GM12878 (cell line): ENCODE data around the gene TCTN1. TPM values are rescaled to one million over a fixed set of nuclear protein-coding genes. Genes with fewer than 3 reads are reported as not detected.
A peak's percentile ranks its signal among the peaks of the same experiment; 100 is the strongest.

ENCODE experiments used
- BCL11A ChIP-seq: IDR thresholded peaks from 2 replicates; pipeline ENCODE4 v1.6.1; 2011; ENCODE audit warnings: low read depth, low read length
- EZH2 ChIP-seq: IDR thresholded peaks from 2 replicates; pipeline ENCODE4 v1.6.1; 2012; ENCODE audit warnings: low read depth, mild to moderate bottlenecking, control low read depth, inconsistent platforms, low read length, borderline replicate concordance; ENCODE audit not compliant: control insufficient read depth
- HCFC1 ChIP-seq: fragments of 150-350 bp; IDR thresholded peaks from 2 replicates; pipeline ENCODE4 v1.6.1; 2014; ENCODE audit warnings: low read length
- IRF5 ChIP-seq: fragments of 450-650 bp; IDR thresholded peaks from 2 replicates; pipeline ENCODE4 v1.6.1; 2017; ENCODE audit warnings: borderline replicate concordance
- MTA2 ChIP-seq: fragments of 450-650 bp; IDR thresholded peaks from 2 replicates; pipeline ENCODE4 v1.6.1; 2016; ENCODE audit warnings: low read depth, mild to moderate bottlenecking, moderate library complexity
- MYB ChIP-seq: fragments of 150-350 bp; IDR thresholded peaks from 2 replicates; pipeline ENCODE4 v1.6.1; 2014; ENCODE audit warnings: mild to moderate bottlenecking, low read depth, low read length, borderline replicate concordance
- NR2C2 ChIP-seq: IDR thresholded peaks from 2 replicates; pipeline ENCODE4 v1.6.1; 2011; ENCODE audit warnings: borderline replicate concordance, low read depth; ENCODE audit not compliant: control insufficient read depth, insufficient read length
- RAD51 ChIP-seq: fragments of 450-650 bp; IDR thresholded peaks from 2 replicates; pipeline ENCODE4 v1.6.1; 2016; ENCODE audit warnings: moderate library complexity, mild to moderate bottlenecking, inconsistent platforms
- RBBP5 ChIP-seq: fragments of 200-600 bp; sonication (generic); conservative IDR thresholded peaks from 2 replicates; pipeline ENCODE4 v1.6.1; 2016
- RUNX3 ChIP-seq: IDR thresholded peaks from 2 replicates; pipeline ENCODE4 v1.6.1; 2012; ENCODE audit warnings: low read length, inconsistent platforms
- YY1 ChIP-seq: IDR thresholded peaks from 2 replicates; pipeline ENCODE4 v1.6.1; 2011; ENCODE audit warnings: low read depth, mild to moderate bottlenecking, low read length
- polyA plus RNA-seq, 11 experiments: library from polyadenylated mRNA; depleted of rRNA in 4 of 11; unstranded in 6 of 11; stranded (reverse) in 5 of 11; fragments of >200 nt; fragmentation: Nextera tagmentation in 4 of 11; fragmentation: Illumina TruSeq in 1 of 11; extraction: Ambion mirVana in 4 of 11; extraction: Trizol in 1 of 11; gene quantifications; 1 replicate in 1 of 11; 2 replicates in 10 of 11; pipeline versions ENCODE4 v1.2.1 to v1.2.3, GENCODE V29; 2011 to 2016; ENCODE audit warnings: inconsistent platforms in 2 of 11, missing spikeins in 2 of 11, low read depth in 1 of 11
- small RNA-seq: library from RNA; depleted of rRNA; stranded (forward); fragments of <200 nt; gene quantifications from one replicate; pipeline ENCODE3, GENCODE V24; 2014
- total RNA-seq, 4 experiments: library from RNA; depleted of rRNA in 3 of 4; stranded (reverse); fragments of >200 nt in 3 of 4; fragmentation: Illumina TruSeq in 1 of 4; extraction: Trizol in 1 of 4; gene quantifications; 2 replicates each; pipeline versions ENCODE4 v1.2.1 to v1.2.3, GENCODE V29; 2013 to 2021
- TF ChIP-seq, protein P1 (sequence below): fragments of 450-650 bp; formaldehyde crosslinking; IDR thresholded peaks from 2 replicates; pipeline ENCODE4 v1.4.0; 2022; ENCODE audit warnings: mild to moderate bottlenecking, moderate library complexity
- TF ChIP-seq, protein P2 (sequence below): fragments of 450-650 bp; IDR thresholded peaks from 2 replicates; pipeline ENCODE4 v1.6.1; 2017; ENCODE audit warnings: low read depth, mild to moderate bottlenecking, moderate library complexity

The TCTN1 gene
- total and polyA plus RNA-seq, 10 of the 15 experiments (the other 5 are each of a cell fraction or from before 2014, with no cell fraction given): 8.8 to 23.5 (median 15.3) TPM

DNA sequence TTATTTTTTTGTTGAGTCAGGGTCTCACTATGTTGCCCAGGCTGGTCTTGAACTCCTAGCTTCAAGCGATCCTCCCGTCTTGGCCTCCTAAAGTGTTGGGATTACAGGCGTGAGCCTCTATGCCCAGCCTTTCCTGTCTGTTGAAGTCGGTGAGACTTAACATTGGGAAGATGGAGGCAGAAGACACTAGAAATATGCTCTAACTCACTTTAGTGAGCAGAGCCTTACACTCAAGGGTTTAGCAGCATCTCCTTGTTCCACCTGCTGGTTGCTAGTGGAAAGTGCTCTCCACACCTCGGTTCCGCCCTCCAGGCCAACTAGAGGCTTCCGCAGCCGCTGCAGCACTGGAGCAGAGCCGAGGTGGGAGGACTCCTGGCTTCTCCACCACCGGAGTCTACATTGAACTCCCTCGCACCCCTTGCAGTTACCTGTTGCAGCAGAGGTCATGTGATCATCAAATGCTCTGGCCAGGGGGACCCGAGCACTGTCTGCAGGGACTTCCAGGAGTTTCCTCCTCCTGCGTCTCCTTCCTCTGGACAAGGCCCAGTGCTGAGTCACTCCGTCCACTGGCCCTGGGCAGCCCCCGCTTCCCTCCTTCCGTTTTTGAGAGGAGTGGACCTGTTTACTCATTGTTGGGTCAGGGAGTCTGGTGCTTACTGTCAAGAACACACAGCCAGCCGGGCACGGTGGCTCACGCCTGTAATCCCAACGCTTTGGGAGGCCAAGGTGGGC is 84.4 kb downstream of the TCTN1 start (continued):
- TF ChIP-seq, protein P1, sequence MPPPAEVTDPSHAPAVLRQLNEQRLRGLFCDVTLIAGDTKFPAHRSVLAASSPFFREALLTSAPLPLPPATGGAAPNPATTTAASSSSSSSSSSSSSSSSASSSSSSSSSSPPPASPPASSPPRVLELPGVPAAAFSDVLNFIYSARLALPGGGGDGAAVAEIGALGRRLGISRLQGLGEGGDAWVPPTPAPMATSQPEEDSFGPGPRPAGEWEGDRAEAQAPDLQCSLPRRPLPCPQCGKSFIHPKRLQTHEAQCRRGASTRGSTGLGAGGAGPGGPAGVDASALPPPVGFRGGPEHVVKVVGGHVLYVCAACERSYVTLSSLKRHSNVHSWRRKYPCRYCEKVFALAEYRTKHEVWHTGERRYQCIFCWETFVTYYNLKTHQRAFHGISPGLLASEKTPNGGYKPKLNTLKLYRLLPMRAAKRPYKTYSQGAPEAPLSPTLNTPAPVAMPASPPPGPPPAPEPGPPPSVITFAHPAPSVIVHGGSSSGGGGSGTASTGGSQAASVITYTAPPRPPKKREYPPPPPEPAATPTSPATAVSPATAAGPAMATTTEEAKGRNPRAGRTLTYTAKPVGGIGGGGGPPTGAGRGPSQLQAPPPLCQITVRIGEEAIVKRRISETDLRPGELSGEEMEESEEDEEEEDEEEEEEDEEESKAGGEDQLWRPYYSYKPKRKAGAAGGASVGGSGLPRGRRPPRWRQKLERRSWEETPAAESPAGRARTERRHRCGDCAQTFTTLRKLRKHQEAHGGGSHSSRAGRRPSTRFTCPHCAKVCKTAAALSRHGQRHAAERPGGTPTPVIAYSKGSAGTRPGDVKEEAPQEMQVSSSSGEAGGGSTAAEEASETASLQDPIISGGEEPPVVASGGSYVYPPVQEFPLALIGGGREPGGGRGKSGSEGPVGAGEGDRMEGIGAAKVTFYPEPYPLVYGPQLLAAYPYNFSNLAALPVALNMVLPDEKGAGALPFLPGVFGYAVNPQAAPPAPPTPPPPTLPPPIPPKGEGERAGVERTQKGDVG (CRISPR knock-in tag): no peak
- TF ChIP-seq IRF5 (no peak), NR2C2 (no peak), YY1 (peak; percentile 78), HCFC1 (no peak), RUNX3 (peak; percentile 21; the same call in 1 of the 2 replicates), BCL11A (no peak), MYB (no peak), EZH2 (no peak), MTA2 (0 out of 2 replicates have a peak, but pooled peaks have one; percentile 14), RBBP5 (no peak), RAD51 (no peak)
- TF ChIP-seq, protein P2, sequence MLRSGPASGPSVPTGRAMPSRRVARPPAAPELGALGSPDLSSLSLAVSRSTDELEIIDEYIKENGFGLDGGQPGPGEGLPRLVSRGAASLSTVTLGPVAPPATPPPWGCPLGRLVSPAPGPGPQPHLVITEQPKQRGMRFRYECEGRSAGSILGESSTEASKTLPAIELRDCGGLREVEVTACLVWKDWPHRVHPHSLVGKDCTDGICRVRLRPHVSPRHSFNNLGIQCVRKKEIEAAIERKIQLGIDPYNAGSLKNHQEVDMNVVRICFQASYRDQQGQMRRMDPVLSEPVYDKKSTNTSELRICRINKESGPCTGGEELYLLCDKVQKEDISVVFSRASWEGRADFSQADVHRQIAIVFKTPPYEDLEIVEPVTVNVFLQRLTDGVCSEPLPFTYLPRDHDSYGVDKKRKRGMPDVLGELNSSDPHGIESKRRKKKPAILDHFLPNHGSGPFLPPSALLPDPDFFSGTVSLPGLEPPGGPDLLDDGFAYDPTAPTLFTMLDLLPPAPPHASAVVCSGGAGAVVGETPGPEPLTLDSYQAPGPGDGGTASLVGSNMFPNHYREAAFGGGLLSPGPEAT: no peak

Small RNA genes within 50 kb of the gene (small RNA-seq; reads per million reads assigned to genes)
- gene RN7SL387P: not detected

Other genes with a start within 250 kb of the TCTN1 start
Only the 7 nearest of the 10 such genes appear.
- gene GPN3, start 145.9 kb upstream of the TCTN1 start, total RNA-seq (2014; rRNA removed): 27.1 and 35.5 TPM in 2 replicates
- gene GPN3, start 145.9 kb upstream of the TCTN1 start, total RNA-seq (2014; rRNA removed; fragmentation: Illumina TruSeq; extraction: Trizol): 43.5 and 46.3 TPM in 2 replicates
- 45.5 and 46.8 TPM in 2 replicates for gene GPN3, start 145.9 kb upstream of the TCTN1 start, total RNA-seq (2021)
- 60.7 and 76.5 TPM in 2 replicates for gene GPN3, start 145.9 kb upstream of the TCTN1 start, polyA plus RNA-seq (2011; rRNA removed)
- 42.4 and 50.8 TPM in 2 replicates for gene GPN3, start 145.9 kb upstream of the TCTN1 start, polyA plus RNA-seq (2014; fragmentation: Illumina TruSeq; extraction: Trizol)
- 10 to 100 TPM; 76.9 to 78.7 TPM for gene GPN3, start 145.9 kb upstream of the TCTN1 start, polyA plus RNA-seq (2014; fragmentation: Nextera tagmentation; extraction: Ambion mirVana)
- 29.1 and 31.5 TPM in 2 replicates for gene GPN3, start 145.9 kb upstream of the TCTN1 start, polyA plus RNA-seq (2014; rRNA removed)
- gene GPN3, start 145.9 kb upstream of the TCTN1 start, polyA plus RNA-seq (2016; fragmentation: Nextera tagmentation; extraction: Ambion mirVana): 100 to 1,000 TPM; 110 to 117 TPM
- 31.2 and 35.8 TPM in 2 replicates for gene FAM216A, start 145.3 kb upstream of the TCTN1 start, total RNA-seq (2014; rRNA removed)
- 31.3 and 34.6 TPM in 2 replicates for gene FAM216A, start 145.3 kb upstream of the TCTN1 start, total RNA-seq (2014; rRNA removed; fragmentation: Illumina TruSeq; extraction: Trizol)
- 17.5 and 23.7 TPM in 2 replicates for gene FAM216A, start 145.3 kb upstream of the TCTN1 start, total RNA-seq (2021)
- 44.3 and 72.6 TPM in 2 replicates for gene FAM216A, start 145.3 kb upstream of the TCTN1 start, polyA plus RNA-seq (2011; rRNA removed)
- gene FAM216A, start 145.3 kb upstream of the TCTN1 start, polyA plus RNA-seq (2014; fragmentation: Illumina TruSeq; extraction: Trizol): 34.0 and 40.0 TPM in 2 replicates
- gene FAM216A, start 145.3 kb upstream of the TCTN1 start, polyA plus RNA-seq (2014; fragmentation: Nextera tagmentation; extraction: Ambion mirVana): 10 to 100 TPM; 15.0 to 36.0 TPM
- gene FAM216A, start 145.3 kb upstream of the TCTN1 start, polyA plus RNA-seq (2014; rRNA removed): 35.2 and 41.3 TPM in 2 replicates
- 10 to 100 TPM; 47.5 to 48.3 TPM for gene FAM216A, start 145.3 kb upstream of the TCTN1 start, polyA plus RNA-seq (2016; fragmentation: Nextera tagmentation; extraction: Ambion mirVana)
- gene VPS29, start 112.0 kb upstream of the TCTN1 start, total RNA-seq (2014; rRNA removed): 65.3 and 82.1 TPM in 2 replicates
- 105 and 109 TPM in 2 replicates for gene VPS29, start 112.0 kb upstream of the TCTN1 start, total RNA-seq (2014; rRNA removed; fragmentation: Illumina TruSeq; extraction: Trizol)
- 78.8 and 79.4 TPM in 2 replicates for gene VPS29, start 112.0 kb upstream of the TCTN1 start, total RNA-seq (2021)
- gene VPS29, start 112.0 kb upstream of the TCTN1 start, polyA plus RNA-seq (2011; rRNA removed): 203 and 283 TPM in 2 replicates
- 178 and 317 TPM in 2 replicates for gene VPS29, start 112.0 kb upstream of the TCTN1 start, polyA plus RNA-seq (2014; fragmentation: Illumina TruSeq; extraction: Trizol)
- 100 to 1,000 TPM; 290 to 405 TPM for gene VPS29, start 112.0 kb upstream of the TCTN1 start, polyA plus RNA-seq (2014; fragmentation: Nextera tagmentation; extraction: Ambion mirVana)
- 153 and 210 TPM in 2 replicates for gene VPS29, start 112.0 kb upstream of the TCTN1 start, polyA plus RNA-seq (2014; rRNA removed)
- gene VPS29, start 112.0 kb upstream of the TCTN1 start, polyA plus RNA-seq (2016; fragmentation: Nextera tagmentation; extraction: Ambion mirVana): 100 to 1,000 TPM; 251 to 261 TPM
- 0.87 and 1.1 TPM in 2 replicates for gene RAD9B, start 111.8 kb upstream of the TCTN1 start, total RNA-seq (2014; rRNA removed)
- gene RAD9B, start 111.8 kb upstream of the TCTN1 start, total RNA-seq (2014; rRNA removed; fragmentation: Illumina TruSeq; extraction: Trizol): 1.1 TPM in 2 replicates
- 0.88 and 2.0 TPM in 2 replicates for gene RAD9B, start 111.8 kb upstream of the TCTN1 start, total RNA-seq (2021)
- 1.7 and 4.0 TPM in 2 replicates for gene RAD9B, start 111.8 kb upstream of the TCTN1 start, polyA plus RNA-seq (2011; rRNA removed)
- gene RAD9B, start 111.8 kb upstream of the TCTN1 start, polyA plus RNA-seq (2014; fragmentation: Illumina TruSeq; extraction: Trizol): 1.4 and 1.9 TPM in 2 replicates
- gene RAD9B, start 111.8 kb upstream of the TCTN1 start, polyA plus RNA-seq (2014; fragmentation: Nextera tagmentation; extraction: Ambion mirVana): 1 to 10 TPM; 1.2 to 2.0 TPM
- gene RAD9B, start 111.8 kb upstream of the TCTN1 start, polyA plus RNA-seq (2014; rRNA removed): 1.4 and 1.7 TPM in 2 replicates
- 1 to 10 TPM in 1 of 2 experiments, under 1 TPM in 1; 0.54 to 1.3 TPM for gene RAD9B, start 111.8 kb upstream of the TCTN1 start, polyA plus RNA-seq (2016; fragmentation: Nextera tagmentation; extraction: Ambion mirVana)
- 8.3 and 9.1 TPM in 2 replicates for gene PPTC7, start 30.8 kb upstream of the TCTN1 start, total RNA-seq (2014; rRNA removed)
- gene PPTC7, start 30.8 kb upstream of the TCTN1 start, total RNA-seq (2014; rRNA removed; fragmentation: Illumina TruSeq; extraction: Trizol): 13.4 and 13.9 TPM in 2 replicates
- gene PPTC7, start 30.8 kb upstream of the TCTN1 start, total RNA-seq (2021): 31.0 and 31.4 TPM in 2 replicates
- 69.6 and 89.2 TPM in 2 replicates for gene PPTC7, start 30.8 kb upstream of the TCTN1 start, polyA plus RNA-seq (2011; rRNA removed)
- gene PPTC7, start 30.8 kb upstream of the TCTN1 start, polyA plus RNA-seq (2014; fragmentation: Illumina TruSeq; extraction: Trizol): 29.8 and 37.9 TPM in 2 replicates
- 1 to 10 TPM; 5.0 to 8.9 TPM for gene PPTC7, start 30.8 kb upstream of the TCTN1 start, polyA plus RNA-seq (2014; fragmentation: Nextera tagmentation; extraction: Ambion mirVana)
- gene PPTC7, start 30.8 kb upstream of the TCTN1 start, polyA plus RNA-seq (2014; rRNA removed): 24.8 and 25.9 TPM in 2 replicates
- 10 to 100 TPM in 1 of 2 experiments, 1 to 10 TPM in 1; 4.0 to 11.3 TPM for gene PPTC7, start 30.8 kb upstream of the TCTN1 start, polyA plus RNA-seq (2016; fragmentation: Nextera tagmentation; extraction: Ambion mirVana)
- 112 and 132 TPM in 2 replicates for gene HVCN1, start 75.0 kb downstream of the TCTN1 start, total RNA-seq (2014; rRNA removed)
- gene HVCN1, start 75.0 kb downstream of the TCTN1 start, total RNA-seq (2014; rRNA removed; fragmentation: Illumina TruSeq; extraction: Trizol): 93.9 and 94.4 TPM in 2 replicates
- 82.5 and 87.1 TPM in 2 replicates for gene HVCN1, start 75.0 kb downstream of the TCTN1 start, total RNA-seq (2021)
- 123 and 181 TPM in 2 replicates for gene HVCN1, start 75.0 kb downstream of the TCTN1 start, polyA plus RNA-seq (2011; rRNA removed)
- 130 and 134 TPM in 2 replicates for gene HVCN1, start 75.0 kb downstream of the TCTN1 start, polyA plus RNA-seq (2014; fragmentation: Illumina TruSeq; extraction: Trizol)
- gene HVCN1, start 75.0 kb downstream of the TCTN1 start, polyA plus RNA-seq (2014; fragmentation: Nextera tagmentation; extraction: Ambion mirVana): 10 to 100 TPM; 27.8 to 38.9 TPM
- 77.4 and 85.4 TPM in 2 replicates for gene HVCN1, start 75.0 kb downstream of the TCTN1 start, polyA plus RNA-seq (2014; rRNA removed)
- 100 to 1,000 TPM; 125 to 126 TPM for gene HVCN1, start 75.0 kb downstream of the TCTN1 start, polyA plus RNA-seq (2016; fragmentation: Nextera tagmentation; extraction: Ambion mirVana)
- 169 and 200 TPM in 2 replicates for gene PPP1CC, start 128.8 kb downstream of the TCTN1 start, total RNA-seq (2014; rRNA removed)
- gene PPP1CC, start 128.8 kb downstream of the TCTN1 start, total RNA-seq (2014; rRNA removed; fragmentation: Illumina TruSeq; extraction: Trizol): 174 and 184 TPM in 2 replicates
- 179 and 191 TPM in 2 replicates for gene PPP1CC, start 128.8 kb downstream of the TCTN1 start, total RNA-seq (2021)
- gene PPP1CC, start 128.8 kb downstream of the TCTN1 start, polyA plus RNA-seq (2011; rRNA removed): 279 and 423 TPM in 2 replicates
- gene PPP1CC, start 128.8 kb downstream of the TCTN1 start, polyA plus RNA-seq (2014; fragmentation: Illumina TruSeq; extraction: Trizol): 237 and 312 TPM in 2 replicates
- 100 to 1,000 TPM in 1 of 2 experiments, 10 to 100 TPM in 1; 64.4 to 111 TPM for gene PPP1CC, start 128.8 kb downstream of the TCTN1 start, polyA plus RNA-seq (2014; fragmentation: Nextera tagmentation; extraction: Ambion mirVana)
- gene PPP1CC, start 128.8 kb downstream of the TCTN1 start, polyA plus RNA-seq (2014; rRNA removed): 124 and 145 TPM in 2 replicates
- gene PPP1CC, start 128.8 kb downstream of the TCTN1 start, polyA plus RNA-seq (2016; fragmentation: Nextera tagmentation; extraction: Ambion mirVana): 100 to 1,000 TPM; 116 to 123 TPM